A549 (cell line): Measurements from ENCODE around the gene MAP3K19.

Experiments
- CTCF ChIP-seq: fragments of >200 bp; sonication (Bioruptor Twin); formaldehyde crosslinking; IDR thresholded peaks from 3 replicates; pipeline ENCODE4 v1.5.1; 2016
- EP300 ChIP-seq, 2 experiments: fragments of >200 bp; sonication (Bioruptor Twin); formaldehyde crosslinking; IDR thresholded peaks; 2 replicates in 1 of 2; 3 replicates in 1 of 2; pipeline ENCODE4 v1.6.1; 2016 to 2017
- JUNB ChIP-seq: fragments of >200 bp; sonication (Bioruptor Twin); formaldehyde crosslinking; IDR thresholded peaks from 2 replicates; pipeline ENCODE4 v1.6.1; 2016
- KDM1A ChIP-seq: fragments of 200-600 bp; sonication (generic); IDR thresholded peaks from 2 replicates; pipeline ENCODE4 v1.6.1; 2016; ENCODE audit warnings: low read depth, mild to moderate bottlenecking
- MAX ChIP-seq: IDR thresholded peaks from 2 replicates; pipeline ENCODE4 v1.6.1; 2012
- MYC ChIP-seq: IDR thresholded peaks from 2 replicates; pipeline ENCODE4 v1.6.1; 2012; ENCODE audit warnings: mild to moderate bottlenecking, inconsistent platforms, low read length, improper control_type of control experiment, borderline replicate concordance
- NR3C1 ChIP-seq: fragments of >200 bp; sonication (Bioruptor Twin); formaldehyde crosslinking; IDR thresholded peaks from 3 replicates; pipeline ENCODE4 v1.6.1; 2017

GRCh38 chr2:135043345-135043744, 3.9 kb downstream of the MAP3K19 start:
- TF ChIP-seq CTCF = peak; percentile 37; the same call in 1 of the 3 replicates
- no peak for TF ChIP-seq JUNB
- no peak for TF ChIP-seq EP300 (IDR thresholded peaks at IDR 0.05)
- TF ChIP-seq MYC = no peak
- TF ChIP-seq KDM1A = no peak
- TF ChIP-seq MAX = no peak
- TF ChIP-seq NR3C1 = no peak
